Sigmoid colon (tissue), 7 donors: ENCODE measurements around the gene BEST3. TPM values are rescaled to one million over a fixed set of nuclear protein-coding genes. Genes with fewer than 3 reads are reported as not detected.

Experiments
- DNase-seq: peaks from one replicate; pipeline ENCODE4 v3.0.0-alpha.2; 2019
- H3K27ac ChIP-seq, 4 donors: fragments of 200-600 bp; sonication (generic); one replicate each; pipeline ENCODE4 v1.5.1; 2016 to 2019; ENCODE audit warnings: mild to moderate bottlenecking in 1 of 4
- H3K27me3 ChIP-seq, 3 donors: fragments of 200-600 bp; sonication (generic); one replicate each; pipeline ENCODE4 v1.5.1; 2019; ENCODE audit warnings: mild to moderate bottlenecking in 1 of 3
- H3K36me3 ChIP-seq, 4 donors: fragments of 200-600 bp; sonication (generic); one replicate each; pipeline ENCODE4 v1.5.1; 2016 to 2019
- H3K4me1 ChIP-seq, 4 donors: fragments of 200-600 bp; sonication (generic); one replicate each; pipeline ENCODE4 v1.5.1; 2017 to 2019
- H3K4me3 ChIP-seq, 4 donors: fragments of 200-600 bp; sonication (generic); one replicate each; pipeline ENCODE4 v1.5.1; 2017 to 2019; ENCODE audit warnings: mild to moderate bottlenecking in 2 of 4, moderate library complexity in 1 of 4
- H3K9me3 ChIP-seq, 4 donors: fragments of 200-600 bp in 3 of 4; sonication (generic) in 3 of 4; one replicate each; pipeline versions ENCODE4 v1.5.1 to v1.6.1; 2013 to 2019
- EP300 ChIP-seq, 4 donors: sonication (generic); formaldehyde crosslinking; IDR thresholded peaks; one replicate each; pipeline ENCODE4 v1.6.1; 2017; ENCODE audit warnings: antibody characterized with exemption in 4 of 4
- POLR2A ChIP-seq, 2 donors: fragments of 450-650 bp; IDR thresholded peaks; one replicate each; pipeline ENCODE4 v1.6.1; 2016; ENCODE audit warnings: antibody characterized with exemption in 2 of 2, mild to moderate bottlenecking in 2 of 2, moderate library complexity in 2 of 2
- POLR2AphosphoS5 ChIP-seq, 4 donors: sonication (generic); formaldehyde crosslinking; IDR thresholded peaks; one replicate each; pipeline ENCODE4 v1.6.1; 2017; ENCODE audit warnings: antibody characterized with exemption in 4 of 4
- WGBS, 2 donors: extraction: QIAGEN DNeasy Blood & Tissue Kit; methylation state at CpG; one replicate each; pipeline ENCODE4 v1.1.7; 2013; 5-methylcytosine and 5-hydroxymethylcytosine counted together
- intact Hi-C: fragments of 100-400 bp; cut with DNase I; formaldehyde crosslinking; loops from one replicate; pipeline ENCODE4 v1.15.1; 2023
- polyA plus RNA-seq, 3 donors: library from polyadenylated mRNA; stranded (reverse); fragments of 200-250 nt; gene quantifications; one replicate each; pipeline ENCODE4 v1.2.3, GENCODE V29; 2013
- total RNA-seq, 4 donors: library from RNA; depleted of rRNA; stranded (reverse); fragments of >200 nt; gene quantifications; one replicate each; pipeline ENCODE4 v1.1.0, GENCODE V29; 2016
- TF ChIP-seq, protein P1 (sequence below), 4 experiments: fragments of 450-650 bp in 3 of 4; fragments of 200-600 bp in 1 of 4; IDR thresholded peaks; one replicate each; pipeline ENCODE4 v1.5.1; 2016 to 2019; ENCODE audit warnings: antibody characterized with exemption in 4 of 4, mild to moderate bottlenecking in 3 of 4, moderate library complexity in 2 of 4
- donor health status: healthy with polysubstance abuse.
- donor health status: Bipolar disorder and iron deficiency.
- donor health status: healthy.

BEST3 gene
- total and polyA plus RNA-seq, 7 donors, result not detected

DNA sequence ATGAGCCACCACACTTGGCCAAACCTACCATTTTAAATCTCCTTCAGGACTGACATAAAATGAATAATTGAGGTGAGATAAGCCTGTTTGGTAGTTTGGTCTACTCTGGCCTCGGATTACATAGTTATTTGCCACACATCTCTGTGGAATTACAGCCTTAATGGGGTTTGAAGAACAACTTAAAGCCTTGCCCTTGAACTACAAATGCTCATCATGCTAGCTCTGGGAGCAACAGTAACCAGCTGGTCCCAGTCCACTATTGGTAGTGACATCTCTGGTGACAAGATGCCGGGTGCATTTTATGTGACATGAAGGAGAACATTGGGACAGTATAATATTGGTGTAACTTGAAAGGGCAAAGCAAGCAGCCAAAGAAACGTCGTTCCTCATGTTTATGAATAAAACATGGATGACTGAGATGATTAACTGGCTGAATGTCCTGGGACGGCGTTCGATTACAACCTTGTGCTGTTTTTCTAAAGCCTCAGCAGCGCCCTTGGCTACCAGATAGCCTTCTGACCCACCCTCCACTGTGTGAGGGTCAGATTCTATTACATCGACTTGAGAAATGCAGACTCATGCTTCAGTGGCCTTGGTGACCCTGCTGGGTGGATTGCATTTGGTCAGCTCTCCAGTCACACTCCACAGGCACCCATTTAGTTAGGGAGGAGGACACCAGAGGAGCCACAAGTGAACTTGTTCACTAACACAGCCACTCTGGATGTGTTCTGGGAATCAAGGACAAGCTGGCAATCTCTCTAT lies 41.5 kb downstream of the BEST3 start:
- intact Hi-C loops, result no loop called here
- TF ChIP-seq POLR2AphosphoS5 (IDR thresholded peaks at IDR 0.05) (no peak), EP300 (IDR thresholded peaks at IDR 0.05) (no peak), POLR2A (IDR thresholded peaks at IDR 0.05) (no peak)
- TF ChIP-seq, protein P1, sequence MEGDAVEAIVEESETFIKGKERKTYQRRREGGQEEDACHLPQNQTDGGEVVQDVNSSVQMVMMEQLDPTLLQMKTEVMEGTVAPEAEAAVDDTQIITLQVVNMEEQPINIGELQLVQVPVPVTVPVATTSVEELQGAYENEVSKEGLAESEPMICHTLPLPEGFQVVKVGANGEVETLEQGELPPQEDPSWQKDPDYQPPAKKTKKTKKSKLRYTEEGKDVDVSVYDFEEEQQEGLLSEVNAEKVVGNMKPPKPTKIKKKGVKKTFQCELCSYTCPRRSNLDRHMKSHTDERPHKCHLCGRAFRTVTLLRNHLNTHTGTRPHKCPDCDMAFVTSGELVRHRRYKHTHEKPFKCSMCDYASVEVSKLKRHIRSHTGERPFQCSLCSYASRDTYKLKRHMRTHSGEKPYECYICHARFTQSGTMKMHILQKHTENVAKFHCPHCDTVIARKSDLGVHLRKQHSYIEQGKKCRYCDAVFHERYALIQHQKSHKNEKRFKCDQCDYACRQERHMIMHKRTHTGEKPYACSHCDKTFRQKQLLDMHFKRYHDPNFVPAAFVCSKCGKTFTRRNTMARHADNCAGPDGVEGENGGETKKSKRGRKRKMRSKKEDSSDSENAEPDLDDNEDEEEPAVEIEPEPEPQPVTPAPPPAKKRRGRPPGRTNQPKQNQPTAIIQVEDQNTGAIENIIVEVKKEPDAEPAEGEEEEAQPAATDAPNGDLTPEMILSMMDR (IDR thresholded peaks at IDR 0.05), result no peak
- no peak overlapping the region for H3K27ac ChIP-seq
- no peaks in the 10 kb centered on the region for H3K36me3 ChIP-seq
- H3K4me3 ChIP-seq, result no peak overlapping the region
- H3K4me1 ChIP-seq, result peaks cover 0 to 15% (median 11%) of the 10 kb centered on the region in 4 donors
- DNase-seq, result no peak
- WGBS, 2 donors, result 74 to 83% methylated on average over 9 of the region's 9 CpGs
- H3K9me3 ChIP-seq, result no peaks in the 10 kb centered on the region
- no peaks in the 10 kb centered on the region for H3K27me3 ChIP-seq

DNA sequence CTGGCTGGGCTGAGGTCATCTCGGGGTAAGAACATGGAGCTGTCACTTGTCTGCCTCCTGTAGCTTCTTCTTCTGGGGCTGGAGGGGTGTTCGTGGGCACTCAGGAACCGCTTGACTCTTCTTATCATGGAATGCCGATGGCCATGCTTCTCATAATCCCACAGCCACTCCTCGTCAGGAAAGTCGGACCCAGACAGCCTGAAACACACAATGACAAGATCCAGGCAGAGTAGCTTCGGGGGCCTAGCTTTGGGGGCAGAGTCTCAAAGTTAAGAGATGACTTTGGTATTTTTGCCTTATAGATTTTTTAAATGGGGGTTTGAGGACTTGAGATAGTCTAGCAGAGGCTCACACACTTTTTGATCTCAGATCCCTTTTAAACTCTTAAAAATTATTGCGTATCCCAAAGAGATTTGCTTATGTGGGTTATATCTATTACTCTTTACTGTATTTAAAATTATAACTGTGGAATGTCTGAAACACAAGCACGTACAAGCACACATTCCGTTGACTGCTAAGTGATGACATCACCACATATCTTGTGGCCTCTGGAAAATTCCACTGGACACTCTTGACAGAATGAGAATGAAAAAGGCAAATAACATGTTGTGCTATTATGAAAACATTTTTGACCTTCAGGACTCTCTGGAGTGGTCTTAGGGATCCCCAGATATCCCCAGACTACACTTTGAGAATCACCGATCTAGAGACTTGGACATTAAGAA lies 43.3 kb downstream of the BEST3 start:
- no peak for DNase-seq
- Histone ChIP-seq H3K36me3 (no peaks in the 10 kb centered on the region), H3K27ac (peak overlapping the region in 1 of 4 donors; percentile 48), H3K27me3 (no peaks in the 10 kb centered on the region), H3K4me1 (peaks cover 0 to 15% (median 11%) of the 10 kb centered on the region in 4 donors), H3K4me3 (no peak overlapping the region), H3K9me3 (no peaks in the 10 kb centered on the region)
- intact Hi-C loops, result no loop called here
- no peak for TF ChIP-seq POLR2A (IDR thresholded peaks at IDR 0.05)
- WGBS, 2 donors, result 79 to 88% methylated on average over 11 of the region's 11 CpGs

DNA sequence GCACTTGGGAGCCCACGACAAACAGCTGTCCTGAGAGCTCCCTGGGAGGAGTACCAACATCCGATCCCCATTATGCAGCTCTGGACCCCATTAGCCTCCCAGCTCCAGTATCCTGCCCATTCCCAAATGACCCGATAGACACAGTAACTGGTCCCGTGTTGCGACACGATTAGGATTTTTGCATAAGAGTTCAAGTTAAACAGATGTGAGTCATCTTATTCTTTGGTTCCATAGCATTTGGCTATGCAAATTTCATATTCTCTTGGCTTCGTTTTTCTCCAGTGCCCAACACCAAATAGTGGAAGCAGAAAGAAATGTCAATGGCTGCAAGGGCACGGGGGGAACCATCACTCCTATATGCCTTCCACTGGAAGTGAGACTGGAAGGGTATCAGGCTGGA lies 45.4 kb downstream of the BEST3 start:
- H3K4me1 ChIP-seq, result peaks cover 0 to 15% (median 11%) of the 10 kb centered on the region in 4 donors
- H3K27ac ChIP-seq, result no peak overlapping the region
- TF ChIP-seq POLR2A (IDR thresholded peaks at IDR 0.05) (no peak), EP300 (IDR thresholded peaks at IDR 0.05) (no peak), POLR2AphosphoS5 (IDR thresholded peaks at IDR 0.05) (no peak)
- TF ChIP-seq, protein P1 (IDR thresholded peaks at IDR 0.05), result no peak
- H3K27me3 ChIP-seq, result no peaks in the 10 kb centered on the region
- no peaks in the 10 kb centered on the region for H3K36me3 ChIP-seq
- no peaks in the 10 kb centered on the region for H3K9me3 ChIP-seq
- H3K4me3 ChIP-seq, result no peak overlapping the region
- 91 to 93% methylated on average over 8 of the region's 8 CpGs for WGBS, 2 donors
- no peak for DNase-seq
- intact Hi-C loops, result no loop called here

DNA sequence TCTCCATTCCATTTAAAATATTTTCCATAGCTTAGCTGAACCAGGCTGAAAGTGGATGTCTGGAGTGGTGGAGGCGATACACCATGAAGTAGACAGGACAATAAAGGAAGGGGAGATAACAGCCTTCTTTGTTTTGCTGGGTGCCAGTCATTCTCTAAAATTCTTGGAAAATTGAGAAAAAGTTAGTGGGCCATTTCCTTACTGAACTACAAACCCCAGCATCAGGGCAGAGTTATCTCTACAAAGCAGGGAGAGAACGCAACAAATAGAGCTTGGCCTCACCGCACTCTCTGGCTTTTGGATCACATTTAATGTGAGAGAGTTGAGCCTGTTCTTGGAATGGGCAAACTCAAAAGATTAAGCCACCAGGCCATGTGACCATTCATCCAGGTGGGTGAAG lies 47.2 kb downstream of the BEST3 start:
- H3K27me3 ChIP-seq, result no peaks in the 10 kb centered on the region
- no peaks in the 10 kb centered on the region for H3K36me3 ChIP-seq
- no peak overlapping the region for H3K4me3 ChIP-seq
- no peaks in the 10 kb centered on the region for H3K9me3 ChIP-seq
- H3K4me1 ChIP-seq, result peaks cover 0 to 15% (median 11%) of the 10 kb centered on the region in 4 donors
- WGBS, 2 donors, result 99% methylated on average over 3 of the region's 3 CpGs
- no peak overlapping the region for H3K27ac ChIP-seq
- no peak for DNase-seq
- TF ChIP-seq POLR2A (IDR thresholded peaks at IDR 0.05) (no peak), EP300 (IDR thresholded peaks at IDR 0.05) (no peak), POLR2AphosphoS5 (IDR thresholded peaks at IDR 0.05) (no peak)
- TF ChIP-seq, protein P1 (IDR thresholded peaks at IDR 0.05), result no peak
- intact Hi-C loops, result no loop called here

DNA sequence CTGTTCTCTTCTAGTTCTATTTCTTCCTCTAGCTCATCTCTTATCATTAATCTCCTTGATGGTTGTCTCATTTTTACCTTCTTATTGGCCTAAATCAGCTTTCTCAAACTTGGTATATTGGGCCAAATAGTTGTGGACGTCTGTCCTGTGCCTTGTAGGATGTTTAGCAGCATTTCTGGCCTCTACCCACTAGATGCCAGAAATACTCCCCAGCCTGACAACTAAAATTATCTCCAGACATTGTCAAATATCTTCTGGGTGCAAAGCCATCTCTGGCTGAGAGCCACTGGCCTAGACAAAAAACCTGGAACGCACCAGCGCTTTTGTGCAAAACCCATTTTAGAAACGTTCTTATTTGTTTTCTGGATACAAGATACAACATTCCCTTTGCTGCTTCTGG lies 49.6 kb downstream of the BEST3 start:
- intact Hi-C loops, result no loop called here
- no peak overlapping the region for H3K4me3 ChIP-seq
- H3K9me3 ChIP-seq, result no peaks in the 10 kb centered on the region
- DNase-seq, result no peak
- WGBS, 2 donors, result 64 to 87% methylated on average over 4 of the region's 4 CpGs
- H3K27ac ChIP-seq, result no peak overlapping the region
- TF ChIP-seq POLR2AphosphoS5 (IDR thresholded peaks at IDR 0.05), result no peak
- TF ChIP-seq, protein P1 (IDR thresholded peaks at IDR 0.05), result no peak
- no peak for TF ChIP-seq POLR2A (IDR thresholded peaks at IDR 0.05)
- no peak for TF ChIP-seq EP300 (IDR thresholded peaks at IDR 0.05)
- no peaks in the 10 kb centered on the region for H3K36me3 ChIP-seq
- no peaks in the 10 kb centered on the region for H3K4me1 ChIP-seq
- no peaks in the 10 kb centered on the region for H3K27me3 ChIP-seq
